ENCODE measurements around the gene SELENBP1.
A peak's percentile ranks its signal among the peaks of the same experiment; 100 is the strongest.

SELENBP1 gene

GRCh38 chr1:151342569-151342968 lies 29.9 kb downstream of the SELENBP1 start:
- TF ChIP-seq CTCF (IDR thresholded peaks at IDR 0.05; ENCODE audit: unreplicated experiment in 3 of 3), result no peak
- Mint-ChIP-seq H3K36me3 (ENCODE audit: low read depth) (peaks cover 25% of the 10 kb centered on the region), H3K27ac (peak overlapping the region in 2 of 3 experiments; percentile 26 to 36), H3K27me3 (ENCODE audit: low read depth) (no peaks in the 10 kb centered on the region), H3K4me1 (peaks cover 25% of the 10 kb centered on the region), H3K9me3 (no peaks in the 10 kb centered on the region), H3K4me3 (no peak overlapping the region)

- peaks cover 25% of the 10 kb centered on the region for H3K36me3 Mint-ChIP-seq (ENCODE audit: low read depth)
- H3K27me3 Mint-ChIP-seq (ENCODE audit: low read depth), result no peaks in the 10 kb centered on the region
- no peak for TF ChIP-seq CTCF (IDR thresholded peaks at IDR 0.05; ENCODE audit: unreplicated experiment in 3 of 3)
- H3K9me3 Mint-ChIP-seq, result no peaks in the 10 kb centered on the region
- peak overlapping the region in 1 of 3 experiments; percentile 62 for H3K27ac Mint-ChIP-seq
- H3K4me1 Mint-ChIP-seq, result peaks cover 19% of the 10 kb centered on the region
- no peak overlapping the region for H3K4me3 Mint-ChIP-seq
Measured at GRCh38 chr1:151342021-151342420, 30.5 kb downstream of the SELENBP1 start.

GRCh38 chr1:151340870-151341754 lies 31.4 kb downstream of the SELENBP1 start:
- H3K4me1 Mint-ChIP-seq, result peaks cover 11% of the 10 kb centered on the region
- H3K4me3 Mint-ChIP-seq, result peak overlapping the region in 1 of 3 experiments; percentile 17
- no peaks in the 10 kb centered on the region for H3K9me3 Mint-ChIP-seq
- H3K27ac Mint-ChIP-seq, result peak overlapping the region; percentile 54 to 61 (median 59)
- H3K27me3 Mint-ChIP-seq (ENCODE audit: low read depth), result no peaks in the 10 kb centered on the region
- peak; percentile 58 to 75 (median 64) for TF ChIP-seq CTCF (IDR thresholded peaks at IDR 0.05; ENCODE audit: unreplicated experiment in 3 of 3)
- peaks cover 21% of the 10 kb centered on the region for H3K36me3 Mint-ChIP-seq (ENCODE audit: low read depth)

GRCh38 chr1:151336556-151336955 lies 35.9 kb downstream of the SELENBP1 start:
- TF ChIP-seq CTCF (IDR thresholded peaks at IDR 0.05; ENCODE audit: unreplicated experiment in 3 of 3), result no peak
- peaks cover 6% of the 10 kb centered on the region for H3K4me1 Mint-ChIP-seq
- H3K4me3 Mint-ChIP-seq, result no peak overlapping the region
- peak overlapping the region in 2 of 3 experiments; percentile 25 to 75 for H3K27ac Mint-ChIP-seq
- no peaks in the 10 kb centered on the region for H3K9me3 Mint-ChIP-seq
- no peaks in the 10 kb centered on the region for H3K36me3 Mint-ChIP-seq (ENCODE audit: low read depth)
- no peaks in the 10 kb centered on the region for H3K27me3 Mint-ChIP-seq (ENCODE audit: low read depth)

GRCh38 chr1:151334822-151335221 lies 37.7 kb downstream of the SELENBP1 start:
- H3K4me3 Mint-ChIP-seq, result no peak overlapping the region
- TF ChIP-seq CTCF (IDR thresholded peaks at IDR 0.05; ENCODE audit: unreplicated experiment in 3 of 3), result no peak
- no peak overlapping the region for H3K27ac Mint-ChIP-seq
- H3K9me3 Mint-ChIP-seq, result no peaks in the 10 kb centered on the region
- H3K27me3 Mint-ChIP-seq (ENCODE audit: low read depth), result no peaks in the 10 kb centered on the region
- H3K4me1 Mint-ChIP-seq, result no peaks in the 10 kb centered on the region
- no peaks in the 10 kb centered on the region for H3K36me3 Mint-ChIP-seq (ENCODE audit: low read depth)

Data from nephron (organoid).